ENCODE results near the gene THEM5. TPM values are rescaled to one million over a fixed set of nuclear protein-coding genes. Genes with fewer than 3 reads are reported as not detected.

Gene THEM5
- polyA plus RNA-seq, 3 donors, result 0.46 to 1.2 (median 0.92) TPM

- no peak for DNase-seq
Observed at GRCh38 chr1:151839457-151840403, 13.8 kb downstream of the THEM5 start, which contains the start of gene C2CD4D. Gene C2CD4D (minus strand): TSS chr1:151839820. CDS start chr1:151838989, 831 bp downstream.

GRCh38 chr1:151839082-151839412 is 14.5 kb downstream of the THEM5 start:
- DNase-seq, result no peak

- no peak for DNase-seq
Observed at GRCh38 chr1:151838222-151839081, 15.1 kb downstream of the THEM5 start.

- no peak for DNase-seq
Observed at GRCh38 chr1:151837884-151838221, 15.7 kb downstream of the THEM5 start.

GRCh38 chr1:151837197-151837596 is 16.3 kb downstream of the THEM5 start:
- no peak for DNase-seq

- no peak for DNase-seq
Observed at GRCh38 chr1:151835596-151835995, 17.9 kb downstream of the THEM5 start.

GRCh38 chr1:151834239-151834638 is 19.3 kb downstream of the THEM5 start:
- no peak for DNase-seq

GRCh38 chr1:151833172-151833900 is 20.2 kb downstream of the THEM5 start:
- DNase-seq, result no peak

GRCh38 chr1:151832318-151832980 is 21.1 kb downstream of the THEM5 start:
- no peak for DNase-seq

GRCh38 chr1:151831605-151832004 is 21.9 kb downstream of the THEM5 start, which contains the start of gene RORC:
Gene RORC (minus strand): TSS chr1:151831802. CDS start chr1:151831764, 38 bp downstream.
- no peak for DNase-seq

- DNase-seq, result no peak
Observed at GRCh38 chr1:151831256-151831591, 22.3 kb downstream of the THEM5 start.

- no peak for DNase-seq
Observed at GRCh38 chr1:151830055-151830454, 23.5 kb downstream of the THEM5 start.

- DNase-seq, result no peak
Observed at GRCh38 chr1:151829352-151830046, 24.0 kb downstream of the THEM5 start.

GRCh38 chr1:151828921-151829320 is 24.6 kb downstream of the THEM5 start:
- DNase-seq, result peak; percentile 68

GRCh38 chr1:151827853-151828252 is 25.7 kb downstream of the THEM5 start:
- no peak for DNase-seq

- DNase-seq, result no peak
Observed at GRCh38 chr1:151825751-151826660, 27.5 kb downstream of the THEM5 start.

GRCh38 chr1:151825204-151825603 is 28.3 kb downstream of the THEM5 start:
- DNase-seq, result no peak

- no peak for DNase-seq
Observed at GRCh38 chr1:151823175-151823574, 30.3 kb downstream of the THEM5 start.

GRCh38 chr1:151822404-151822803 is 31.1 kb downstream of the THEM5 start:
- no peak for DNase-seq

GRCh38 chr1:151820940-151821339 is 32.6 kb downstream of the THEM5 start:
- no peak for DNase-seq

Data from renal pelvis (tissue), 4 donors.